Stimulated activated CD4-positive, alpha-beta T cell treated with anti-CD3 and anti-CD28 coated beads, Interleukin-2, amount 100 ng/mL, for 48 hours (primary cell): ENCODE results near the gene LDLRAD2.

Experiments used
- DNase-seq, 2 donors: peaks; one replicate each; pipeline ENCODE4 v3.0.0-alpha.2; 2020

The LDLRAD2 gene

DNA sequence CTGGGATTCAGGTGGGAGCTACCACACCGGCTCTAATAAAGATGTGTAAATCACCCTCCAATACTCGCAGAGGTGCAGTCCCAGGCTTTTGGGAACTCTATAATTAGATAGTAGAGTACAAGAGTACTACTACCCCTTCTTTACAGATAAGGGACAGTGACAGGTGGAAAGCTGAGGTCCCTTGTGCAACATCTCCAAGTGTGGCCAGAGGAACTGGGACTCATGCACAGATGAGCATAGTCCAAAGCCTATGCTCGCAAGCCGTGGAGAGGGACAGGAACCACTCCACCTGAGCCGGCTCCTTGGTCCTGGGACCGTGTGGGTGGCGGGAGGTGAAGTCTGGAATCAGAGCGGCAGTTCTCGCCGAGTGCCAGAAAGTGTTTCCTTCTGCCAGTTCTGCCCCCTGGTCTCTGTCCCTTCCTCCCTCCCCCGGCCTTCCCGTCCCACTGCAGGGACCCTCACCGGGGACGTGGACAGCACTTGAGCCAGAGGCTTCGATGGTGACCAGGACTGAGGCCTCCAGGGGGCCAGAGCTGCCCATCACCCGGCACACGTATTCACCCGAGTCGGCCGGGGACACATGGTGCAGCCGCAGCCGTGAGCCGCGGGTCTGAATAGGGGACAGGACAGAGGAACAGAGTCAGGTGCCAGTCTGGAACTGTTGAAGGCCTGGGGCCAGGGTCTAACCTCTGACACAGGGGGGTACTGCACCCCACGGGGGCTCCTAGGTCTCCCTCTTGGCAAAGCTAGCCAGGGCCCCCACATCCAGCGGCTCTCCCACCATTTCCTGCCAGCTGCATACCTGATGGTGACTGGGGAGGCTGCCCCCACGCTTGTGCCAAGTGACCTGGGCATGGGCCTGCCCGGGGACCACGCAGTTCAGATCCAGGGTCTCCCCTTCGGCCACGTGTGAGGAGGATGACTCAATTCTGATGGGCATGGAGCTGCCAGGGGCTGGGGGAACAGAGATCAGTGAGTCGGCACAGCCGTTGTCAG, 33.9 kb downstream of the LDLRAD2 start:
- DNase-seq, result no peak

GRCh38 chr1:21847223-21848205, 35.4 kb downstream of the LDLRAD2 start:
- DNase-seq, result no peak

DNA sequence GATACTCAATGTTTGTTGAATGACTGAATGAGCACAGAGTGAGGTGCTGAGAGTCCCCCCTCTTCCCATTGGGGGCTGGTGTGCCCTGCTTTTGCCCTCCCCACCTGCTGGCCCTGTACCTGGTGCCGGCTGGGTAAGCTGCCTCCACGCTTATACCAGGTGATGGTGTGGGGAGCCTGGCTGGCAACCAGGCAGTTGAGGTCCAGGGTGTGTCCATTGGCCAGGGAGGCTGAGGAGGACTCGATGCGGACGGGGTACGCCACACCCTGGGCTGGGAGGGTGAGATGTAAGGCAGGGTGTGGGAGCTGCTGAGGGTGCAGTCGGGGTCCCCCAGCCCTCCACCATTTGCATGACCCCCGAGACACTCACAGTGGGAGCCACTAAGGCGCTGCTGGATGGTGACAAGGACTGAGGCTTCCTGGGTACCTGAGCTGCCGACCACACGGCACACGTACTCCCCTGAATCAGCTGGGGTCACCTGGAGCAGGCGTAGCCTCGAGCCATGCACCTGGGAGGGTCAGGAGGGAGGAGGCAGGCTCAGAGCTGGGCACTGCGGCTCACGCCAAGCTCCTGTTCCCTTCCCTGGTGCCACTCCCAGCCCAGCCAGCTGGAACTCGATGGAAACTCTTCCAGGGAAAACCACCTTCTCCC, 36.6 kb downstream of the LDLRAD2 start:
- DNase-seq, result no peak

GRCh38 chr1:21849909-21850576, 38.0 kb downstream of the LDLRAD2 start:
- no peak for DNase-seq

GRCh38 chr1:21851430-21852250, 39.6 kb downstream of the LDLRAD2 start:
- no peak for DNase-seq

DNA sequence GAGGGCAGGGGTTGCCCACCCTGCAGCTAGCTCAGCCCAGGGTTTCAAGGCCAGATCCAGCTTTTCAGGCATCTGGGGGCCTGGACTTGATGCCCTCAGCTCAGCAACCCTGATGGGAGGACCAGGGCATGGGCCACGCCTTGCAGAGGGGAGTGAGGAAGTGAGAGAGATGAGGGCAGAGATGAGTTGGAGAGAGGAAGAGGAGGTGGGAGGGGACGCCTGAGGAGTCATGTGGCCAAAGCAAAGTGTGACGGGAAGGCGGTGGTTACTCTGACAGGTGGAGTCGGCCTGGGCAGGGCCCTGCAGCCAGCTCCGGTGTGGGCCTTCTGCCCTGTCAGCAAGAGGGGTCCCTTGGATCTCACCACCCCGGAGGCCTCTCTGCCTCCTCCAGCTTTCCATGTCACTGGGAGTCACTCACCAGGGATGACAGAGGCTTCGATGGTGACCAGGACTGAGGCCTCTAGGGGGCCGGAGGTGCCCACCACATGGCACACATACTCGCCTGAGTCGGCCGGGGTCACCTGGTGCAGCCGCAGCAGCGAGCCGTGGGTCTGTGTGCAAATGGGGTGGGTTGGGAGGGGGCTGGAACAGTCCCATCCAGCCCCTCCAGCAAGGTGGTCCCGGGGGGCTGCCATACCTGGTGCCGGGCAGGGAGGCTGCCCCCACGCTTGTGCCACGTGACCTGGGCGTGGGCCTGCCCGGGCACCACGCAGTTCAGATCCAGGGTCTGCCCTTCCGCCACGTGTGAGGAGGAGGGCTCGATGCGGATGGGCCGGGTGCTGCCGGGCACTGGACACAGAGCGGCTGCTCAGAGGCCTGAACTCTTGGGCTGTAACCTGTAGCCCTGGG, 40.4 kb downstream of the LDLRAD2 start:
- DNase-seq, result no peak

DNA sequence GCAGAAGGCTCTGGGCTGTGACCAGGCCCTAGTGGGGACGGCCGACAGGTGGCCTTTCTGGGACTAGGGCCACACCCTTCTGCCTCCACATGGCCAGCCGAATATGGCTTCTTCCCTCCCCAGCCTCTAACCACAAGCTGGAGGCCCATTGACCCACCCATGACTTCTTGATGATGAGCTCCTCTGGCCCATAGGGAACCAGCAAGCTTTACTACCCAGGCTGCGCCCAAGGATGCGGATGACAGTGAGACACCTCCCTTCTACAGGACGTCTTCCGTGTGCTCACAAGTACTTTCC, 41.0 kb downstream of the LDLRAD2 start:
- no peak for DNase-seq

- DNase-seq, result no peak
These were observed 42.2 kb downstream of the LDLRAD2 start for GRCh38 chr1:21854090-21854750.

DNA sequence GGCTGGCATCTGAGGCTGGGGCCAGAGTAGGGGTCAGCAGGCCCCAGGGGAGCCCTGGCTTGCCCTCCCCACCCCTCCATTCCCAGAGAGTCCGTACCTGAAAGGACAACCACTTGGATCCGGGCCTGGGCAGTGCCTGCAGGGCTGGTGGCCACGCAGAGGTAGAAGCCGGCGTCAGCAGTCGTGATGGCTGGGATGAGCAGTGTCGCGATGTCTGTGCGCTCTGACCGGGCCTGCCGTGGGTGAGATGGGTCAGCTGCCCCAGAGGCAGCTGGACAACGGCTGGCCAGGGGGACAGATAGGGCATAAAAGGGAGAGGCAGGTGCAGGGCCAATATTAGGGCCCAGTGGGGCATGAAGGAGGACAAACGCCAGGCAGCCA, 42.7 kb downstream of the LDLRAD2 start:
- no peak for DNase-seq

DNA sequence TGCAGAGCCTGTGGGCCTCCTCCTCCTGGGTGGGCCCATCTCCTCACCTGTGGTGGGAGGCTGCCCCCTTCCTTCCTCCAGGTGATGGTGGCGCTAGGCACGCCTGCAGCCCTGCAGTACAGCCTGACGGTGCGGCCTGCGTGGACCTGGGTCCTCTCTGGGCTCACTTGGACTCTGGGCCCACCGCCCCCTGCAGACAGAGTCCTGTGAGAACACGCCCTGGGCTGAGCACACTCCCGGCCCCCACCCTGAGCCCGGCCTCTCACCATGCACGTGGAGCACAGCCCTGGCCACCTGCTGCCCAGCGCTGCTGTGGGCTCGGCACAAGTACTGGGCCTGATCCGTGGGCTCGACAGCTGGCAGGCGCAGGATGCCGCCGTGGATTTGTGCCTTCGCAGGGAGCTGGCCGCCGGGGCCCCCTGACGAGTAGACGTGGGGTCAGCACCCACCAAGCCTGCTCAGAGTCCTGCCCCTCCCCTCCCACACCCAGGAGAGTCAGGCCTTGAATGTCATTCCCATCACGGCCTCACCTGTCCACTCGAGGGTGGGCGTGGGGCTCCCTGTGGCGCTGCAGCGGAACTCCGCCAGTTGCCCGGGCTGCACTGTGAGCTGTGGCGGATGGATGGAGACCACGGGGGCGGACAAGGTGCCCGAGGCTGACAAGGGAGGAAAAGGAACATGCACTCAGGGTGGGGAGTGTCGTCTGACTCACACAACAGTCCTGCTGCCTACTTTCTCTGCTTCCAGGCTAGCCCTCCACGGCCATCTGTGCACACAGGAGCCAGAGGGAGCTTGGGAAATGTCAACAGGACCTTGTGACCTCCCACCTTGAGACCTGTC, 43.4 kb downstream of the LDLRAD2 start:
- no peak for DNase-seq

DNA sequence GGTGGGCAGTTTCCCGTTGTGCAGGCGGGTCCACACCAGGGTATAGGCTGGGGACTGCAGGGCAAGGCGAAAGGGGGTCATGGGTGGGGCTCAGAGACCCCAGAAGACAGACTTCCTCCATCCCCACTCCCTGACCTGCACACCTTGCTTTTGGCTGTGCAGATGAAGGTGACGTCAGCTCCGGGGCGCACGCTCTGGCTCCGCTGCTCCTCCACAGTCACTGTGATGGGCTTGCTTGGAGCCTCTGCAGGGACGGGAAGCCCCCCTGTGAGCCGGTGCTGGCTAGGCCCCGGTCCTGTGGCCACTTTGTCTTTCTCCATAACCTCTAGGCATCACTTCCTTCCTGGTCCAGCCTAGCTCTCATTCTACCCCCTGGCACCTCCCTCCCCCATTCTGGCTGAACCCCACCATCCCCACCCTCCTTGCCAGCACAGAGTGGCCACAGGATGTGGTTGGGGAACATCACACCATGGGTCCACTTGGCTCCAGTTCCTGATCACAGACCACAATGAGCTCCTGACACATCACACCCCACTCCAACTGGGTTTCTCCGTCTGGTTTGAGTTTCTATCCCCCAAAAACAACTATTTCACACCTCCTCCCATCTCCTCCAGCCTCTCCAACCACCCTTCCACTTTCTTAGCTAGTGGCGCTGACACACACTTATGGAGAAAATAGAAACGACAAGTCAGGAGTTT, 45.2 kb downstream of the LDLRAD2 start:
- DNase-seq, result no peak

GRCh38 chr1:21857840-21858670, 46.0 kb downstream of the LDLRAD2 start:
- no peak for DNase-seq

DNA sequence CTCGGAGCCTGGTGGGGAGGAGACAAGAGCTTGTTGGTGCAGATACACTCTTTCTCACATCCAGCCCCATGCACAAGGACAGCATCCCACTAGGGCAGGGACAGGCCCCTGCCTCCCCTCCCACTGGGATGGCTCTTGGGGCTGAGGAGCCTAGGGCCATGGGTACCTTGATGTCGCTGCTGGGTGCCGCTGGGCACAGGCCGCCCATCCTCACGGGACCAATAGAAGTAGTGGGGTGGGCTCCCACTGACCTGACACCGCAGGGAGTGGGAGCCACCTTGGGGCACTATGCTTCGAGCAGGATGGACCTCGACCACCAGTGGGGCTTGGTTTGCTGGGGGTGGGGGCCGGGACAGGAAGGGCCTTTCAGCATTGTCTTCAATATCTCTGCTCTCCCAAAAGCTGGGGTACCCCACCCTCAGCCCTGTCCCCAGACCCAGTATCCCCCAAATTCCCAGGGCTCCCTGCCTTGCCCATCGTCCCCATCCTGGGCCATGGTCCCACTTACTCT, 47.7 kb downstream of the LDLRAD2 start:
- DNase-seq, result no peak

DNA sequence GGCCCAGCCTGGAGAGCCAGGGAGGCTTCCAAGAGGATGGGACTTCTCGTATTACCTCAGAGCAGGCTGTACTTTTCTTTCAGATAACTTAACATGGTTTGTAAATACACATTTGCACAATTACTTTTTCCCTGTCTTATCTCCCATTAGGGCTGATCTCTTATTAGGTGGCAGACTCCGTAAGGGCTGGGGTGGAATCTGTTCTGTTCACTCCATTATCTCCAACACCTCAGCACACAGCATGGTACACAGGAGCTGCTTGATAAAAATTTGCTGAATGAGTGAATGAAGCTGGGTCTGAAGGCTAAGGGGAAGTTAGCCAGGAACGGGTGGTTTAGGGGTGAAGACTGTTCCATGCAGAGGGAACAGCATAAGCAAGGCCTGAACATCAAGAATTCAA, 48.9 kb downstream of the LDLRAD2 start:
- DNase-seq, result no peak

GRCh38 chr1:21861602-21862429, 49.8 kb downstream of the LDLRAD2 start:
- DNase-seq, result no peak

GRCh38 chr1:21863981-21864380, 51.9 kb downstream of the LDLRAD2 start:
- no peak for DNase-seq
